ENCODE data around the gene RINL. TPM values are rescaled to one million over a fixed set of nuclear protein-coding genes. Genes with fewer than 3 reads are reported as not detected.

RINL gene
- polyA plus RNA-seq, 1 donor from 2014 or later: 0.77 TPM

GRCh38 chr19:38913958-38914357 is 35.9 kb upstream of the RINL start:
- no peaks in the 10 kb centered on the region for H3F3A ChIP-seq (ENCODE audit: insufficient read depth, low read length, poor library complexity, severe bottlenecking)
- H3K9me3 ChIP-seq (ENCODE audit: low read length): no peaks in the 10 kb centered on the region
- no peak overlapping the region for H3K9ac ChIP-seq (ENCODE audit: low read length)
- H3K36me3 ChIP-seq (ENCODE audit: insufficient read depth, low read length): no peaks in the 10 kb centered on the region
- H4K20me1 ChIP-seq (ENCODE audit: insufficient read depth): no peaks in the 10 kb centered on the region
- H3K9me2 ChIP-seq (ENCODE audit: insufficient read depth, low read length): no peaks in the 10 kb centered on the region
- H3K79me2 ChIP-seq (replicated peaks; ENCODE audit: insufficient read depth, low read length): no peaks in the 10 kb centered on the region
- H3K4me3 ChIP-seq (ENCODE audit: low read length): no peak overlapping the region
- H2AFZ ChIP-seq (ENCODE audit: low read depth, low read length): no peak overlapping the region
- no peak overlapping the region for H3K27ac ChIP-seq (ENCODE audit: low read length)
- no peak for TF ChIP-seq SMC3 (conservative IDR thresholded peaks at IDR 0.05; ENCODE audit: poor library complexity)
- no peak for TF ChIP-seq POLR2AphosphoS5 (IDR thresholded peaks at IDR 0.05)
- TF ChIP-seq EP300 (conservative IDR thresholded peaks at IDR 0.05; ENCODE audit: poor library complexity, severe bottlenecking): no peak
- TF ChIP-seq REST (IDR thresholded peaks at IDR 0.05; ENCODE audit: borderline replicate concordance): no peak
- no peak for TF ChIP-seq CTCF (IDR thresholded peaks at IDR 0.05; ENCODE audit: poor library complexity, severe bottlenecking)
- TF ChIP-seq TAF1 (IDR thresholded peaks at IDR 0.05; ENCODE audit: low read depth): no peak
- no peak for TF ChIP-seq RAD21 (conservative IDR thresholded peaks at IDR 0.05)
- no peaks in the 10 kb centered on the region for H3K27me3 ChIP-seq (ENCODE audit: insufficient read depth, low read depth, low read length)
- H3K4me2 ChIP-seq (ENCODE audit: low read length): no peak overlapping the region

GRCh38 chr19:38912600-38913514 is 34.8 kb upstream of the RINL start:
- Histone ChIP-seq H3K4me2 (ENCODE audit: low read length) (no peak overlapping the region), H3K4me3 (ENCODE audit: low read length) (no peak overlapping the region), H3K9me3 (ENCODE audit: low read length) (no peaks in the 10 kb centered on the region), H3K9ac (ENCODE audit: low read length) (no peak overlapping the region), H4K20me1 (ENCODE audit: insufficient read depth) (no peaks in the 10 kb centered on the region), H2AFZ (ENCODE audit: low read depth, low read length) (no peak overlapping the region), H3K27ac (ENCODE audit: low read length) (no peak overlapping the region), H3K27me3 (ENCODE audit: insufficient read depth, low read depth, low read length) (no peaks in the 10 kb centered on the region), H3F3A (ENCODE audit: insufficient read depth, low read length, poor library complexity, severe bottlenecking) (no peaks in the 10 kb centered on the region), H3K79me2 (replicated peaks; ENCODE audit: insufficient read depth, low read length) (no peaks in the 10 kb centered on the region), H3K36me3 (ENCODE audit: insufficient read depth, low read length) (no peaks in the 10 kb centered on the region), H3K9me2 (ENCODE audit: insufficient read depth, low read length) (no peaks in the 10 kb centered on the region)
- TF ChIP-seq SMC3 (conservative IDR thresholded peaks at IDR 0.05; ENCODE audit: poor library complexity) (no peak), REST (IDR thresholded peaks at IDR 0.05; ENCODE audit: borderline replicate concordance) (no peak), RAD21 (conservative IDR thresholded peaks at IDR 0.05) (no peak), MXI1 (conservative IDR thresholded peaks at IDR 0.05; ENCODE audit: poor library complexity, severe bottlenecking) (no peak), EZH2 (IDR thresholded peaks at IDR 0.05; ENCODE audit: borderline replicate concordance, insufficient read depth, low read length, poor library complexity, severe bottlenecking) (no peak), CTCF (IDR thresholded peaks at IDR 0.05; ENCODE audit: poor library complexity, severe bottlenecking) (no peak), TAF1 (IDR thresholded peaks at IDR 0.05; ENCODE audit: low read depth) (no peak), EP300 (conservative IDR thresholded peaks at IDR 0.05; ENCODE audit: poor library complexity, severe bottlenecking) (no peak), POLR2AphosphoS5 (IDR thresholded peaks at IDR 0.05) (no peak)

Data from neural cell (in vitro differentiated cells).